Activated CD4-positive, alpha-beta memory T cell treated with anti-CD3 and anti-CD28 coated beads, Interleukin-2, amount 10 ng/mL, durations not matched to agents 7 days and 5 days (primary cell): ENCODE results near the gene OGDHL. TPM values are rescaled to one million over a fixed set of nuclear protein-coding genes. Genes with fewer than 3 reads are reported as not detected.
"Not testable (repeated sequence)": the region's sequence is repeated elsewhere in the genome, so short reads cannot be mapped to it uniquely, and the experiment has no call there.

ENCODE experiments used
- CTCF ChIA-PET: fragments of 350-600 bp; sonication (Branson Sonifier 250); formaldehyde crosslinking; loops from one replicate; lab custom pipeline; 2021; ENCODE audit warnings: antibody characterized with exemption, inconsistent platforms; lab: Charles Lee
- POLR2A ChIA-PET: fragments of 350-600 bp; sonication (Branson Sonifier 250); formaldehyde crosslinking; loops from one replicate; lab custom pipeline; 2021; ENCODE audit warnings: antibody characterized with exemption; lab: Charles Lee
- DNase-seq: peaks from one replicate; pipeline ENCODE4 v3.0.0-alpha.2; 2020
- H3K27ac Mint-ChIP-seq: one replicate; pipeline ENCODE4 v1.8.0; 2021; ENCODE audit warnings: mild to moderate bottlenecking, mixed read lengths
- H3K27me3 Mint-ChIP-seq: one replicate; pipeline ENCODE4 v1.8.0; 2021; ENCODE audit warnings: mixed read lengths
- H3K36me3 Mint-ChIP-seq: one replicate; pipeline ENCODE4 v1.8.0; 2021; ENCODE audit warnings: low read depth, mixed read lengths
- H3K4me1 Mint-ChIP-seq: one replicate; pipeline ENCODE4 v1.8.0; 2021; ENCODE audit warnings: mixed read lengths
- H3K4me3 Mint-ChIP-seq: one replicate; pipeline ENCODE4 v1.8.0; 2021; ENCODE audit warnings: mild to moderate bottlenecking, mixed read lengths
- H3K9me3 Mint-ChIP-seq: one replicate; pipeline ENCODE4 v1.8.0; 2021; ENCODE audit warnings: mixed read lengths
- total RNA-seq, 2 experiments: library from RNA; stranded (reverse); gene quantifications; one replicate each; pipeline ENCODE4 v1.2.3, GENCODE V29; 2021

Gene OGDHL
- total RNA-seq, 2 experiments from 2014 or later, result not detected

- no peak for DNase-seq
- peaks cover 33% of the 10 kb centered on the region for H3K27me3 Mint-ChIP-seq
- CTCF ChIA-PET, result no interaction called here
- no peak overlapping the region for H3K27ac Mint-ChIP-seq
- POLR2A ChIA-PET, result no interaction called here
- H3K4me1 Mint-ChIP-seq, result no peaks in the 10 kb centered on the region
- no peaks in the 10 kb centered on the region for H3K9me3 Mint-ChIP-seq
- no peak overlapping the region for H3K4me3 Mint-ChIP-seq
- H3K36me3 Mint-ChIP-seq, result peaks cover 2% of the 10 kb centered on the region
These were observed 6.2 kb upstream of the OGDHL start for GRCh38 chr10:49768329-49768728.

DNA sequence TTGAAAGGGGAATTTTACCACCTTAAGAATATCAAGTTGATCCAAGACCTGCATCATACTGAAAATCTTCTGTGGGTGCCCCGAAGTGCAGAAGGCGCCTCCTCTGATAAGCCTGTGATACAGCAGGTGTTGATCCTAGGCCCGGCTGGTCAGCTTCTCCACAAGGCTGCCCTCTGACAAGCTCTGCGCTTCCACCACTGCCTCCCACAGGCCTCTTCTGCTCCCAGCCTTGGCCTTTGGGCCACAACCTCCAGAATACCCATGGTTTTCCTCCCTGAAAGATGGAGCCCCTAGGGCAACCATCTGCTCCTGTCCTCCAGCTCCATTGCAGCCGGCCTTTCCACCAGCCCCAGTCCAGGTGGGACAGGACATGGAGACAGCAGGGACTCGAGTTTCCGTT is 5.6 kb upstream of the OGDHL start:
- Mint-ChIP-seq H3K4me3 (no peak overlapping the region), H3K36me3 (peaks cover 2% of the 10 kb centered on the region), H3K4me1 (peaks cover 2% of the 10 kb centered on the region), H3K27ac (no peak overlapping the region), H3K9me3 (no peaks in the 10 kb centered on the region), H3K27me3 (peaks cover 35% of the 10 kb centered on the region)
- POLR2A ChIA-PET, result no interaction called here
- DNase-seq, result no peak
- CTCF ChIA-PET, result no interaction called here

- ChIA-PET POLR2A (no interaction called here), CTCF (no interaction called here)
- no peak overlapping the region for H3K27ac Mint-ChIP-seq
- H3K4me3 Mint-ChIP-seq, result no peak overlapping the region
- no peak for DNase-seq
- H3K9me3 Mint-ChIP-seq, result no peaks in the 10 kb centered on the region
- H3K36me3 Mint-ChIP-seq, result peaks cover 2% of the 10 kb centered on the region
- H3K27me3 Mint-ChIP-seq, result peaks cover 29% of the 10 kb centered on the region
- H3K4me1 Mint-ChIP-seq, result peaks cover 3% of the 10 kb centered on the region
These were observed 4.4 kb upstream of the OGDHL start for GRCh38 chr10:49766484-49766883.

GRCh38 chr10:49762566-49762877 is 399 bp upstream of the OGDHL start:
- CTCF ChIA-PET, result no interaction called here
- peaks cover 16% of the 10 kb centered on the region for H3K27me3 Mint-ChIP-seq

DNA sequence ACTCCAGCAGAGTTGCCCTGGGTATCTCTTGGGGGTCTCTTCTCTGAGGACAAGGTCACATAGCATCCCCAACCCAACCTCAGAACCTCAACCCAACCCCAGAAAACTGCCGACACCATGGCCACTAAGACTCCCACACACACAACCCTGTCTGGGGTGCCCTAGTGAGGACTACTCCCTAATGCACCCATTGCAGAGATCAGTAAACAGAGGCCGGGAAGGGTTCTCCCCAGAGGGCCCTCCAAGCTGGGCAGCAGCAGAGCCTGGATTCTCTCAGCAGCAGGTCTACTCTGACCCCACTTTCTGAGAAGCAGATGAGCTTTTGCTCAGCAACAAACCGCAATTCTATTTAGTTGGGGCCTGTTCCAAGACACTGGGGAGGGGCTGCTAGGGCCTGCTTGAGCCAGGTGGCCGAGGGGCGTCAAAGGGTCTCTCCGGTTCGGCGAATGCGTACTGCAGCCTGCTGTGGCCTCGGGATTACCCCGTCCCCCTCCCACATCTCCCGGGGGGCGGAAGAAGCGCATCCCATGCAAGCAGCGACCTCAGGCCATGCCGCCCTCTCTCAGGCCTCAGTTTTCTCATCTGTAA is 828 bp downstream of the OGDHL start:
- no peak overlapping the region for H3K4me3 Mint-ChIP-seq
- peaks cover 3% of the 10 kb centered on the region for H3K4me1 Mint-ChIP-seq
- CTCF ChIA-PET, result no interaction called here
- no peaks in the 10 kb centered on the region for H3K36me3 Mint-ChIP-seq
- H3K9me3 Mint-ChIP-seq, result no peaks in the 10 kb centered on the region
- POLR2A ChIA-PET, result no interaction called here
- DNase-seq, result no peak
- no peak overlapping the region for H3K27ac Mint-ChIP-seq
- H3K27me3 Mint-ChIP-seq, result peaks cover 11% of the 10 kb centered on the region

More at GRCh38 chr10:49762566-49762877, 399 bp upstream of the OGDHL start:
- Mint-ChIP-seq H3K4me1 (peaks cover 3% of the 10 kb centered on the region), H3K9me3 (no peaks in the 10 kb centered on the region), H3K36me3 (no peaks in the 10 kb centered on the region), H3K27ac (no peak overlapping the region), H3K4me3 (no peak overlapping the region)
- DNase-seq, result no peak
- POLR2A ChIA-PET, result no interaction called here

- Mint-ChIP-seq H3K4me3 (no peak overlapping the region), H3K36me3 (no peaks in the 10 kb centered on the region), H3K4me1 (peaks cover 3% of the 10 kb centered on the region), H3K9me3 (no peaks in the 10 kb centered on the region), H3K27me3 (peaks cover 11% of the 10 kb centered on the region), H3K27ac (no peak overlapping the region)
- ChIA-PET POLR2A (no interaction called here), CTCF (no interaction called here)
- DNase-seq, result no peak
These were observed 1.3 kb downstream of the OGDHL start for GRCh38 chr10:49760789-49761188.

GRCh38 chr10:49759787-49760551 is 2.2 kb downstream of the OGDHL start:
- no peaks in the 10 kb centered on the region for H3K36me3 Mint-ChIP-seq
- POLR2A ChIA-PET, result no interaction called here
- peaks cover 11% of the 10 kb centered on the region for H3K27me3 Mint-ChIP-seq
- no peak overlapping the region for H3K4me3 Mint-ChIP-seq
- H3K4me1 Mint-ChIP-seq, result peaks cover 3% of the 10 kb centered on the region
- no peaks in the 10 kb centered on the region for H3K9me3 Mint-ChIP-seq
- DNase-seq, result no peak
- CTCF ChIA-PET, result no interaction called here
- no peak overlapping the region for H3K27ac Mint-ChIP-seq

DNA sequence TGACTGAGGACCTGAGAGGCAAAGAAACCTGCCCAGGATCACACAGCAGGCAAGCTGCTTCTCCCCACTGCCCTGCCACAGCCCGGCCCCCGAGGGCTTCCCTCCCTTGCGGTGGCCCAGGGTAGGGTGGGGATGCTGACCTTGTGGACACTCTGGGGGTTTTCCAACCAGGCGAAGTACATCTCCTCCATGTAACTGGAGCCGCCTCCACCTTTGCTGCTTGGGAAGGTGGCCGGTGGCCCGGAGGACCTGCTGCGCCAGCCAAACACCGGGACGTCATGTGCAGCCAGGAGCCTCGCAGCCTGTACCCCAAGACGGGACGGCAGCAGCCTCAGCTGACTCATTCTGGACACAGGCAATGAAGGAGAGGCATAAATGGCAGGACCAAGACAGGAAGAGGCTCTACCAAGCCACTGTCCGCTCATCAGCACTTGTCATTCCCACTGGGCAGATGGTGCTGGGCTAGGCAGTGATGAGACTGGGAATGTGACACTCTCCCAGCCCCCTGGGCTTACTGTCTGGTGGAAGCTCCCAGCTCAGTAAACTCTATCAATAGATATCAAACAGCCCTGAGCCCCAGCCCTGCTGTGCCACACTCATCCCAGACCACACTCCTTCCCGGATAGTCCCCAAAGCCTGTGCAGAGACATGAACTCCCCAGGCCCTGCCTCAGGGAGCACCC is 3.7 kb downstream of the OGDHL start:
- POLR2A ChIA-PET, result no interaction called here
- H3K27ac Mint-ChIP-seq, result no peak overlapping the region
- peaks cover 7% of the 10 kb centered on the region for H3K27me3 Mint-ChIP-seq
- no peak for DNase-seq
- CTCF ChIA-PET, result no interaction called here
- H3K36me3 Mint-ChIP-seq, result no peaks in the 10 kb centered on the region
- no peak overlapping the region for H3K4me3 Mint-ChIP-seq
- no peaks in the 10 kb centered on the region for H3K9me3 Mint-ChIP-seq
- peaks cover 3% of the 10 kb centered on the region for H3K4me1 Mint-ChIP-seq

GRCh38 chr10:49756641-49757040 is 5.5 kb downstream of the OGDHL start:
- no peaks in the 10 kb centered on the region for H3K4me1 Mint-ChIP-seq
- POLR2A ChIA-PET, result no interaction called here
- CTCF ChIA-PET, result no interaction called here
- H3K27ac Mint-ChIP-seq, result no peak overlapping the region
- H3K27me3 Mint-ChIP-seq, result no peaks in the 10 kb centered on the region
- no peaks in the 10 kb centered on the region for H3K9me3 Mint-ChIP-seq
- H3K36me3 Mint-ChIP-seq, result no peaks in the 10 kb centered on the region
- no peak overlapping the region for H3K4me3 Mint-ChIP-seq
- DNase-seq, result no peak

- CTCF ChIA-PET, result no interaction called here
- DNase-seq, result no peak
- H3K27ac Mint-ChIP-seq, result no peak overlapping the region
- POLR2A ChIA-PET, result no interaction called here
- no peaks in the 10 kb centered on the region for H3K36me3 Mint-ChIP-seq
- H3K9me3 Mint-ChIP-seq, result no peaks in the 10 kb centered on the region
- H3K4me1 Mint-ChIP-seq, result no peaks in the 10 kb centered on the region
- no peak overlapping the region for H3K4me3 Mint-ChIP-seq
- H3K27me3 Mint-ChIP-seq, result no peaks in the 10 kb centered on the region
These were observed 6.1 kb downstream of the OGDHL start for GRCh38 chr10:49756031-49756430.

DNA sequence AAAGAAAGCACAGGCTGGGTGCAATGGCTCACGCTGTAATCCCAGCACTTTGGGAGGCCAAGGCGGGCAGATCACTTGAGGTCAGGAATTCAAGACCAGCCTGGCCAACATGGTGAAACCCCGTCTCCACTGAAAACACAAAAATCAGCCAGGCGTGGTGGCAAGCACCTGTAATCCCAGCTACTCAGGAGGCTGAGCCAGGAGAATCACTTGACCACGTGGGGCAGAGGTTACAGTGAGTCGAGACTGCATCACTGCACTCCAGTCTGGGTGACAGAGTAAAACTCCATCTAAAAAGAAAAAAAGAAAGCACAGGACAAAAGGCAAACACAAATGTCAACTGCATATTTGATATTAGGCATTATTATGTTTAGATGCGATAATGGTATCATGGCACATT is 7.2 kb downstream of the OGDHL start:
- H3K9me3 Mint-ChIP-seq, result not testable (repeated sequence)

DNA sequence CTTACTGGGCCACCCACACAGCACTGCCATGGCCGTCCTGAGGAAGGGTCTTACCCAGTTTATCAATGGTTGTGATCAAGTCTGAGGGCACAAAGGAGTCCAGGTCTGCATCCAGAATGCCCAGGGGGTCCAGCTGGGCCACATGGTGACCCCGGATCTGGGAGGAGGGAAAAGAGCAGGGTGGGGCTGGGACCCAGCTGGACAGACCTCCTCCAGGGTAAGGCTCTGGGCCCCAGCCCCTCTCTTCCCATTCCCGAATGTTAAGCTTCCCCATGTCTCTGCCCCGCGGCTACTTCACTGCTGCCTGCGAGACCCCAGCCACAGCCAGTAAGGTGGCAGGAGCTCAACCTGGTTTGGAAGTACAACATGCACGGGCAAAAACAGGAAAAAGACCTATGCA is 9.5 kb downstream of the OGDHL start:
- no peak overlapping the region for H3K27ac Mint-ChIP-seq
- H3K36me3 Mint-ChIP-seq, result no peaks in the 10 kb centered on the region
- no peaks in the 10 kb centered on the region for H3K9me3 Mint-ChIP-seq

More for the DNA sequence above, 7.2 kb downstream of the OGDHL start:
- H3K27ac Mint-ChIP-seq, POLR2A ChIA-PET, DNase-seq, H3K4me3 Mint-ChIP-seq, H3K4me1 Mint-ChIP-seq, CTCF ChIA-PET, H3K27me3 Mint-ChIP-seq, H3K36me3 Mint-ChIP-seq: not testable (repeated sequence)

DNA sequence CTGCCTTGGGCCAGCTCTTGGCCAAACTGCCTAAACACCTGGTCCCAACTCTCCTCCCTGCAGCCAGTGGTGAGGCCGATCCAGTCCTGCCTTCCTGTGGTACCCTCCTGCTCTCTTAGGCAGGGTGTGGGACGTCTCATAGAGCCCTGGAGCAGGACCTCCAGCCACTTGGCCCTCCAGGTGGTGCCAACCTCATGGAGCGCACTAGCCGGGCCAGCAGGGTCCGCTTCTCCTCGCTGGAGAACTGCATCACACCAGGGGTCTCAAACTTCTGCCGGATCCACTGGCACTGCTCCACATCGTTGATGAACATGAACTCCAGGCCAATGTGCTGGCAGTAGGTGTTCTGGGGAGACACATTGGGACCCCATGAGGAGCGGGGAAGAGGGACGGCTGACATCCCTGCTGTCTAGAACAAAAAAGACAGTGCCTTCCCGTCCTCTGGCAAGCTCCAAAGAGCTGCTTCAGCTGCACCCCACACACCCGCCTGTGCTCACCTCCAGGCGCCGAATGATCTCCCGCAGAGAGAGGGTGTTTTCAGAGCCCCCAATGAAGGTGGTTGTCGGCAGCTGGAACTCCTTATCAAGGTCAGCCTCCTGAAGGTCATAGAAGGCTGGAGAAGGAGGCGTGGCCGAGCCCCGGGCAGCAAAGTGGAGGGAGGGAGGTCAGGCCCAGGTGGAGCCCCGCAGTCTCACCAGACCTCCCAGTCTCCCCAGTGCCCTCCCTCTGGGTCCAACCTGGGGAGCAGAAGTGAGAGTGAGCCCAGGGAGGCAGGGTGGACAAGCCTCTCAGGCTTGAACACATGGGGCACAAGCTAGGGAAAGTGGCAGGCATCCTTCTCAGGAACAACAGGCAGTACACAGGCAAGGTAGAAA is 10.2 kb downstream of the OGDHL start:
- ChIA-PET POLR2A (no interaction called here), CTCF (no interaction called here)
- Mint-ChIP-seq H3K9me3 (no peaks in the 10 kb centered on the region), H3K27ac (no peak overlapping the region), H3K36me3 (no peaks in the 10 kb centered on the region), H3K4me1 (no peaks in the 10 kb centered on the region), H3K27me3 (no peaks in the 10 kb centered on the region), H3K4me3 (no peak overlapping the region)
- DNase-seq, result no peak

More for the DNA sequence above, 9.5 kb downstream of the OGDHL start:
- no peaks in the 10 kb centered on the region for H3K4me1 Mint-ChIP-seq
- no peak overlapping the region for H3K4me3 Mint-ChIP-seq
- DNase-seq, result no peak
- ChIA-PET POLR2A (no interaction called here), CTCF (no interaction called here)
- no peaks in the 10 kb centered on the region for H3K27me3 Mint-ChIP-seq
